Epithelial cell of esophagus (primary cell): ENCODE results near the gene OR6N1.
A peak's percentile ranks its signal among the peaks of the same experiment; 100 is the strongest.

Source experiments
- DNase-seq: peaks from one replicate; pipeline ENCODE4 v3.0.0; 2010; ENCODE audit warnings: low read depth
- H3K4me3 ChIP-seq: 2 replicates; pipeline ENCODE4 v1.5.1; 2011; ENCODE audit warnings: mild to moderate bottlenecking, low read length, control low read depth
- CTCF ChIP-seq: IDR thresholded peaks from 2 replicates; pipeline ENCODE4 v1.5.1; 2011; ENCODE audit warnings: low read depth, mild to moderate bottlenecking, low read length, control low read depth, inconsistent platforms; ENCODE audit not compliant: insufficient read depth; ENCODE audit errors: missing control alignments

OR6N1 gene

DNA sequence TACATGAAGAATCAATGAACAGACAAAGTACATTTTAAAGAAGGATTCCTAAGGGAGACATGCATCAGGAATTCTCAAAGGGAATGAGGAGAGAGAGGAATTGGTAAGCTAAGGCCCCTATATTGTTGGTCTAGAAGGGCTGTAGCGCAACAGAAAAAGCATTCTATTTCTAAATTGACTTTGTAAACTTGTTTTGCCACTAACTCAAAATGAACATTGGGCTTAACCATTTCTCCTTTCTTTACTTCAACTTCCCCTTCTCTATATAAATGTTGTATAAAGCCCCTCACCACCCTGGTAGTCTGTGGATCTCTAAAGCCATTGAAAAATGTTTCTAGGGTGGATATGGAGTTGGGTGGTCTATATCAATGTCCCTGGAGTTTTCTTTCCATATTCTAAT is 29.4 kb upstream of the OR6N1 start:
- no peak overlapping the region for H3K4me3 ChIP-seq
- DNase-seq, result no peak
- TF ChIP-seq CTCF, result no peak

DNA sequence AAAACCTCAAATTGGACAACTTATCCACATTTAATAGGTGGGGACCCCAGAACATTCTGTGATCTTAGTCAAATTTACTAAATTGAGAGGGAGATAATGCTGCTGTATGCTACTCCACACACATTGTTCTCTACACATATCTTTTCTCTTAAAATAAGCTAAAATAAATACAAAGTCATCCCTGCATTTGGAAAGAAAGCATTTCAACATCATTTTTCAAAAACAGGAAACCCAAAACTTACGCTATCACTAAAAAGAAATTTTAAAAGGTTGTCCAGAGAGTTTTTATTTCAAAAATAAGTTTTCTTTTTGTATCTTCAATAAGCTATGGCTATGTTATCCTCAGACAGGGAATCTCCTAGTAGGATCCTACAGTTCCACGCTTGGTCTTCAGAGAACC is 28.5 kb upstream of the OR6N1 start:
- no peak for DNase-seq
- no peak overlapping the region for H3K4me3 ChIP-seq
- TF ChIP-seq CTCF, result no peak

DNA sequence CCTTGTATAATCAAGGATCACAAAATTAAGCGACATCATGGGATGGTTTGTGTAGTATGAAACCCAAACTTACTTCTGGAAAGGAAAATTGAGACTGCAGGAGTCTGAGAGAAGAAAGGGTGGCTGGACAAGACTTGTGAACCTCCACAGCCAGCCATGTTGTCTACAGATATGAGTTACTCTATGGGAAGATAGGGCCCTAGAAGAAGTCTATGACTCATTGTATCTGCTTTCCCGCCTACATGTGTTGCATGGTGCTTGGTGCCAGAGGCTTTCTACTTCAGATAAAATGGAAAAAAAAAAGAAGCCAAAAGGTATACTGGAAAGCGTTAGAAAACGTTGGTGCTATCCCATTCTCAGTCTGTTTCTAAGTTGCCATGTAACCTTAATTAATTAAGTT is 27.7 kb upstream of the OR6N1 start:
- DNase-seq, result no peak
- TF ChIP-seq CTCF, result no peak
- H3K4me3 ChIP-seq, result no peak overlapping the region

- H3K4me3 ChIP-seq, result no peak overlapping the region
- DNase-seq, result peak; percentile 8
- TF ChIP-seq CTCF, result peak; percentile 5
Observed at GRCh38 chr1:158798531-158798930, 26.5 kb upstream of the OR6N1 start.

- no peak overlapping the region for H3K4me3 ChIP-seq
- DNase-seq, result no peak
- no peak for TF ChIP-seq CTCF
Observed at GRCh38 chr1:158794247-158794646, 22.3 kb upstream of the OR6N1 start.

GRCh38 chr1:158793604-158794003 is 21.6 kb upstream of the OR6N1 start:
- no peak overlapping the region for H3K4me3 ChIP-seq
- peak; percentile 5 for DNase-seq
- TF ChIP-seq CTCF, result peak; percentile 20

GRCh38 chr1:158781104-158781503 is 9.1 kb upstream of the OR6N1 start, which contains the start of gene OR6N2:
TSS of gene OR6N2 (minus strand) at chr1:158781204. CDS start at chr1:158777635, 3,569 bp downstream.
- no peak for DNase-seq
- no peak within 1 kb of the TSS for H3K4me3 ChIP-seq
- TF ChIP-seq CTCF, result no peak
